GM18907 (cell line): ENCODE results near the gene ARSG.
"Not testable (repeated sequence)": the region's sequence is repeated elsewhere in the genome, so short reads cannot be mapped to it uniquely, and the experiment has no call there.

Source experiments
- ATAC-seq: cut with Tn5 transposase; IDR thresholded peaks from one replicate; pipeline ENCODE4 v1.9.1; 2021; ENCODE audit warnings: mild to moderate bottlenecking, moderate library complexity; ENCODE audit not compliant: unreplicated experiment

ARSG gene

DNA sequence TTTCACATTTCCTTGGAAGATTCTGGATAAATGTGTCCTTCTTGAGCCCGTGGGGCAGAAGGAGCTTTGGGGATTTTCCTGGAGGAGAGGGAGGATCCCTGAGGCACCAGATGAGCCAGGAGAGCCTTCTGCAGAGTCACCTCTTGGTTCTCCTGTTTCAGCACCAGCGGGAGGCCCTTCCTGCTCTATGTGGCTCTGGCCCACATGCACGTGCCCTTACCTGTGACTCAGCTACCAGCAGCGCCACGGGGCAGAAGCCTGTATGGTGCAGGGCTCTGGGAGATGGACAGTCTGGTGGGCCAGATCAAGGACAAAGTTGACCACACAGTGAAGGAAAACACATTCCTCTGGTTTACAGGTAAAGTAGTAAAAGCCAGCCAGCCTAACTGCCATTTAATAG is 77.1 kb downstream of the ARSG start:
- no peak for ATAC-seq

DNA sequence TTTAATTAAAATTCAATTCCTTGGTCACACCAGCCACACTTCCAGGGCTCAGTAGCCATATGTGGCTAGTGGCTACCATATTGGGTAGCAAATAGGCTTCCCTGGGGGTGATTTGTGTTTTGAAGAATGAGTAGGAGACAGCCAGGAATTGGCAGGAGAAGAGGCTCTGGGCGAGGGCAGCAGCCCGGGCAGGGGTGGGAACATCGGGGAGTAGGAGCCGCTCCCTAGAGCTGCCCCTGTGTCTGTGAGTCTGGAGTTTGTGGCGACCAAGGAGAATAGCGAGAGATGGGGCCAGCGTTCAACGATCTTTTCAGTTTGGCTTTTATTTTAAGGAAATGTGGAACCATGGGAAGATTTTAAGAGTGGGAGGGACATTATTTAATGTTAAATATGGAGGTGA is 84.3 kb downstream of the ARSG start:
- no peak for ATAC-seq

DNA sequence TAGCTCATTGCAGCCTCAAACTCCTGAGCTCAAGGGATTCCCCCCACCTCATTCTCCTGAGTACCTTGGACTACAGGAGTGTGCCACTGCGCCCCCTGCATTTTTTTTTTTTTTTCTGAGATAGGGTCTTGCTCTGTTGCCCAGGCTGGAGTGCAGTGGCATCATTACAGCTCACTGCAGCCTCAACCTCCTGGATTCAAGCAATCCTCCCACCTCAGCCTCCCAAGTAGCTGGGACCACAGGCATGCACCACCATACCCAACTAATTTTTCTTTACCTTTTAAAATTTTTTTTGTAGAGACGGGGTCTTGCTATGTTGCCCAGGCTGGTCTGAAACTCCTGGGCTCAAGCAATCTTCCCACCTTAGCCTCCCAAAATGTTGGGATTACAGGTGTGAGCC is 84.9 kb downstream of the ARSG start:
- not testable (repeated sequence) for ATAC-seq

DNA sequence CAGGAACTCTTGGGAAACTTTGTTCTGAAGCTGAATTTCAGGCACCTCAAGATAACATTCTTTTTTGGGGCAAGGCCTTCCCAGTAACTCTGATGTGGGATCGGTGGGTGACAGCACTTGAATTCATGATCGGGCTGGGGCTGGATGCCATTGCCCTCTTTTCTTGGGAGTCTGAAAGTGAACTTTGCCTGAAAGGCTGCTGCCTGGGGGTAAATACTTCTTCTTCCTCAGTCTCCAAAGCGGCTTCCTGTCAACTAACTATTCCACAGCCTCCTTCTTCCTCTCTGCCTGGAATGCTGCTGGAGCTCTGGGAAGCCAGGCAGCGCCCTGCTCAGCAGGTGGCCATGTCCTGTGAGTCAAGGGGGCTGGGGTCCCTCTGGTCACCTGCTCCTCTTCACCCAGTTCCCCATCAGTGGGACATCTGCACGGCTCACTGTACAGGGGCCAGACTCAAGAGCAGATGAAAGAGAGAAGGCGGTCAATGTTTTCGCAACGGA is 86.5 kb downstream of the ARSG start:
- ATAC-seq = no peak

DNA sequence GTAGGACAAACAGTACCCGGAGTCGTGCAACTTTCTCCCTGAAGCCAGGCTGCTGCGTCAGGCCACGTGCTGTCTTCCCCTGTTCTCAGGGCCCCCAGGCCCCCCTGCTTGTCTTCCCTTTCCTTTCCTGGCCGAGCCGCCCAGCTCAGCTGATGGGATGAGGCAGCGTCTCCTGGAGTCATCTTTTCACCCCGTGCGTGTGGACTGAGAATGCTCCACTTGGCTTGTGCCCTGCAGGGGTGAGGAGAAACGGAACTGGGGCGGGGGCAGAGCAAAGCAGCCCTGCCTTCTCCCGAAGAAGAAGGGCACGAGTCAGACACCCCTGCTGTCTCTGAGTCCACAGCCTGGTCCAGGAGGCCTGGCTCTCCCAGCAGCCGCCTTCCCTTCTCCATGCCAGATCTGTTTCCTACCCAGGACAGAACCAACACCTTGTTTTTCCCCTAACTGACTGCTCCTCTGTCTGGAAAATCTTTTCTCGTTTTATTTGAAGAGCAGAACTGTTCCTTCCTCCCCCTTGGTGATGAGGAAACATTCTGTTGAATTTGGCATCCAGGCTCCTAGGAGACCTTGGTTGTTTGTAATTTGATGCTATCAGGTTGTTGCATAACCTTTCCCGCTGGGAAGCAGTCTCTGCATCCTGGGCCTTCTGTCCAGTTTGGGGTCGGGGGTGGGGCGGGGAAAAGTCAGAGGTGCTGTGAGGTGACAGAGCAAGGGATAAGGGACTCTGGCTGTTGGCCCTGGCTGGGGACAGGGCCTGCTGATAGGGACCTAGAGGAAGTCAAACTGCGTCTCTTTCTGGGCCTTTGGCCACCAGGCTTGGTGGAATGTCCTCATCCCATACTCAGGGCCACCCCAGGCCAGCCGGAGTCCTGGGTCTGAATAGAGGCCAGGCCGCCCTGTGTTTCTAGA is 87.2 kb downstream of the ARSG start:
- no peak for ATAC-seq

DNA sequence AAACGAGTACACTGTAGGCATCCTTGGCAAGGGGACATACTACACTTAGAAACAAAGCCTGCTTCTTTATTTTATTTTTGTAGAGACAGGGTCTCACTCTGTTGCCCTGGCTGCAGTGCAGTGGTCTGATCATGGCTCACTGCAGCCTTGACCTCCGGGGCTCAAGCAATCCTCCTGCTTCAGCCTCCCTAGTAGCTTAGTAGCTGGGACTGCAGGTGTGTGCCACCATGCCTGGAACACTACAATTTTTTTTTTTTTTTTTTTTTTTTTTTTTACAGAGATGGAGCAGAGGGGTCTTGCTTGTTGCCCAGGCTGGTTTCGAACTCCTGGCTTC is 87.8 kb downstream of the ARSG start:
- ATAC-seq = no peak

DNA sequence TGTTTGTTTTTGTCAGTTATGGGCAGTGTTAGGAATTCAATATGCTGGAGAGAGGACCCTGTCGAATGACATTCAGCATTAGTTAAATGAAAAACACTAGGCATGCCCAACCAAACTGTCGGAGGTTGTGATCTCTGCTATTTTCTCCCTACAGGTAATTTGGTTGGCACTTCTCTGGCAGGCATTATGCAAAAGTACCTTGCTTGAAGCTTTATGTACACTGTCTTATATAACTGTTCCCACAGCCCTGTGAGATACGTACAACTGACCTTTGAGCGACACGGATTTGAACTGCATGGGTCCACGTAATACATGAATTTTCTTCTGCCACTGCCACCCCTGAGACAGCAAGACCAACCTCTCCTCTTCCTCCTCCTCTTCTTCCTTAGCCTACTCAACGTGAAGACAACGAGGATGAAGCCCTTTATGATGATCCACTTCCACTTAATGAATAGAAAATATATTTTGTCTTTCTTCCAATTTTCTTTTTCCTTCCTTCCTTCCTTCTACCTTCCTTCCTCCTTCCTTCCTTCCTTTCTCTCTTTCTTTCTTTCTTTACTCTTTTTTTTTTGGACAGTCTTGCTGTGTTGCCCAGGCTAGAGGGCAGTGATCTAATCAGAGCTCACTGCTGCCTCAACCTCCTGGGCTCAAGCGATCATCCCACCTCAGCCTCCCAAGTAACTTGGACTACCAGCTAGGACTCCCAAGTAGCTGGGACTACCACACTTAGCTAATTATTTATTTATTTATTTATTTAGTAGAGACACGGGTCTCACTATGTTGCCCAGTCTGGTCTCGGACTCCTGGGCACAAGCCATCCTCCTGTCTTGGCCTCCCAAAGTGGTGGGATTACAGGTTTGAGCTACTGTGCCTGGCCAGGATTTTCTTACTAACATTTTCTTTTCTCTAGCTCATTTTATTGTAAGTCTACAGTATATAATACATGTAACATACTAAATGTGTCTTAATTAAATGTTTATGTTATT is 88.7 kb downstream of the ARSG start:
- ATAC-seq = no peak

DNA sequence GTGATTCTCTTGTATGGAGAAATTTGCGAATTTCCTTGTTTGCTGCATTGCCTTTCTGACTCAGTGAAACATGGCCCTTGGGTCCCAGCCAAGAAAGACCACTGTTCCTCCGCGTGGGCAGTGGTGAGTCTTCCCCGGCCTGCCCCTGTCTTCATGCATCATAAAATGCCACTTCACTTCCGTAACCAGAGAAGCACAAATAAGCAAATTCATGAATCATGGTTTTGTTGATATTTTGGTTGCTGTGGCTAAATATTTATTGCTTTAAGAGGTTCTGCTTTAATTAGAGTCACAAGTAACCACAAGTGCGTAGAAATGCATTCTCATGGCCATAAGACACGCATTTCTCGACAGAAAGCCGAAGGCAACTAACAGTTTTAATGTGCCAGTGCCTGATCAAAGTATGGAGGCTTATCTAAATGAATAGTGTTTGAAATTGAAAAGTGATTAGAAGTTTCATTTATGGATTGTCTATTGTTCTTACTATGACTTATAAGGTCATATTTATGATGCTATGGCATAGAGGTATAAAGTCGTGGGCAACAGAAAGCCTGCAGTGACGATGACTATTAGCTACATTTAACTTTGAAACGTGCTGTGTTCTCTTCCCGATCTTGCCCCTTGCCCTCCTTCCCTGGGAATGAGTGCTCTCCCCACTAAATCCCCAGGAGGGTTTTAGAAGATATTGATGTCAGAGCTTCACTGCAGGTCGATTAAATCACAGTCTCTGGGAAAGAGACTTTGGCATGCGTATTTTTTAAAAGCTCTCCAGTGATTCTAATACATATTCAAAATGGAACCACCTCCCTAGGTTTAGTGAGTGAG is 90.0 kb downstream of the ARSG start:
- no peak for ATAC-seq

DNA sequence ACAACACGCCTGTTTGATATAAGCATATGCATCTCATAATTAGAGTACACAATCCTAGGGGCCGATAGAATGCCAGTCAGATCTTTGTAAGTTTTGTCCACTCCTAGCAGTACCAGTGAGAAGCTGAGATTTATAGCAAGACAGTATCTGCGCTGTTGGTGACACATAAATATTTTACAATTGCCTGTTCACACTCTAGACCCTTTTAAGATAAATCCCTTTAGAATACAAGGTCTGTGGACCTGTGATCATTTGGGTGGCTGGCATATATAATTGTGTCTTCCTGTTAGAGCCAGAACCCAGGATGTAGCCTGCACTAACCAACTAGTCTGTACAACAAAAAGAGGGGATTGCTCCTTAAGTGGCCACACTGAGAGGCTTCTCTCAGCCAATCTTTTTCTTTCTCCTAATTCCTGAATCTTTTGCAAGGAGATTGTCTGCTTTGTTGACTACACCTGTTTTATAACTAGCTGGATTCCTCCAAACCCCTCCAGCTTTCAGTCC is 91.3 kb downstream of the ARSG start:
- no peak for ATAC-seq

DNA sequence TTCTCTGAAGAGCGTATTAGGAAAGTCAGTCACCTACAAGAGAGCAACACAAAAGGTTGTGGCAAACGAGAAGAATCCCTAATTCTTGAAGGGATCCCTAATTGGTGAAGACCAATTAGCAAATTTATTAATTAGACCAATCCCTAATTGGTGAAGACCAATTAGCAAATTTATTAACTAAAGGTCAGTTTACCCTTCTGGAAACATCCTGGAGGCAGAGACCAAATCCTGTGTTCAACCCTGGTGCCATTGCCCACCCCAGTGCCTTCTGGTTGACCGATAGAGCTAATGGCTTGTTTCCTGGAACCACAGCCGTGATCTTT is 91.8 kb downstream of the ARSG start:
- ATAC-seq = no peak

DNA sequence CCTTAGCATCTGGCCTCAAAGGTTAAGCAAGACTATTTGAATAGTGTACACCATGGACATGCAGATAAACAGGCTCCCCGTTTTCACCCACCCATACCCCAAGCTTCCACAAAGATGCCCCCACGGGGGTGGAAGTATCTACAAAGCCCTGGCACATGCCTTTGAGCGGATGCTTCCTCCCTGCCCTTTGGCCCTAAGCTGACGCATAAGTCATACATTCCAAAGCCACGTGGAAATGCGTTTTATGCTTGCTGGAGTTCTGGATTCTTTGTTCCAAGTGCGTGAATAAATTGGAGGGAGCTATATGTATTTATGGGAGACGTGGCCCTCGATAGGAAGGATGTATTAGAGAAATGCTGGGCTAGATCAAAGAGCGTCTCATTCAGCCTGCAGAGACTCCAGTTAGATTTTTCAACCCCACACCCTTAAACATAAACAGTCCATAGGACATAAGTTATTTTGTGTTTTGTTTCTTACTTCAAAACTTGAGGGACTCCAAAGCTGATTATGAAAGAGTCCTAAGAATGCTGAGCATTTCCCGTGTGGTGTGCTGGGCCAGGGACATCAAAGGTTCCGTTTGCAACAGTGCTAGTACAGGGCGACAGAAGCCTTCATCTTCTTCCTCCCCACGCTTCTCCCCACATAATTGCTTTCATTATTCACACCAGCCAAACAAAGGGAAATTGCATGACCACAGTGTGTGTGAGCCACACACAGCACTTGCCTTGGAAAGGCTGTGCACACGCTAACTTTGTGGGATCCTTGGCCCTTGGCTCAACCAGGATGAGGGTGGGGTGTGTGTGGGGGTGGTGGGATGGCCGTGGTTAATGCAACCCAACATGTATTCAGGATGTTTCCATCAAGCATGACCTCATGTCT is 92.4 kb downstream of the ARSG start:
- no peak for ATAC-seq

DNA sequence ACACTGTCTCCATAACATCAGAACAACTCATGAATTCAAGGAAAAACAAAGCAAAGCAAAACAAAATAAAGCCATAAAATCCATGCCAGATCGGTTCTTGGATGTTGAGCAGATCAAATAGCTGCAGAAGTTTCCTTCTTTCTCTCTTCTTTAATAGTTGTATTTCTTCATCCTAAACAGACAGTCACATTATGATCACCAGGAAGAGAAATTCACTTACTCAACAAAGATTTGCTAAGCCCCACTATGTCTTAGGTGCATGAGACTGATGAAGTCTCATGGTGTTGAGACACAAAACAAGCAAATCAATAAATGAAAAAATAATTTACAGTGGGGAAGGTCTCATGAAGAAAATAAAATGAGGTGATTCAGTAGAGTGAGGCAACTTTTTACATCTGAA is 93.2 kb downstream of the ARSG start:
- ATAC-seq = no peak

DNA sequence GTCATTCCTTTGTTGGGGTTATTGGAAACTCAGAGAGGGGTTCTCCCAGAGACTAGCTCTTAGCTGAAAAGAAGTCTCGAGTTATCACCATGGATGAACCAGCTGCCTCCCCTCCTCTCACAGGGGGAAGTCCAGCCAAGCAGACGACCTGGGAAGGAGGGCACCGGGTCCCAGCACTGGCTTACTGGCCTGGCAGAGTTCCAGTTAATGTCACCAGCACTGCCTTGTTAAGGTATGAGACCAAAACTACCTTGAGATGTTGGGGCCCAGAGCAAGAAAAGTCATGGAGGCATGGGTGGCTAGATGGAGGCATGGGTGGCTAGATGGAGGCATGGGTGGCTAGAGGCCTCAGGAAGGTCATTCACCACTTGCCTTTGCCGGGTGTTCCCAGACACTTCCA is 93.6 kb downstream of the ARSG start:
- no peak for ATAC-seq

DNA sequence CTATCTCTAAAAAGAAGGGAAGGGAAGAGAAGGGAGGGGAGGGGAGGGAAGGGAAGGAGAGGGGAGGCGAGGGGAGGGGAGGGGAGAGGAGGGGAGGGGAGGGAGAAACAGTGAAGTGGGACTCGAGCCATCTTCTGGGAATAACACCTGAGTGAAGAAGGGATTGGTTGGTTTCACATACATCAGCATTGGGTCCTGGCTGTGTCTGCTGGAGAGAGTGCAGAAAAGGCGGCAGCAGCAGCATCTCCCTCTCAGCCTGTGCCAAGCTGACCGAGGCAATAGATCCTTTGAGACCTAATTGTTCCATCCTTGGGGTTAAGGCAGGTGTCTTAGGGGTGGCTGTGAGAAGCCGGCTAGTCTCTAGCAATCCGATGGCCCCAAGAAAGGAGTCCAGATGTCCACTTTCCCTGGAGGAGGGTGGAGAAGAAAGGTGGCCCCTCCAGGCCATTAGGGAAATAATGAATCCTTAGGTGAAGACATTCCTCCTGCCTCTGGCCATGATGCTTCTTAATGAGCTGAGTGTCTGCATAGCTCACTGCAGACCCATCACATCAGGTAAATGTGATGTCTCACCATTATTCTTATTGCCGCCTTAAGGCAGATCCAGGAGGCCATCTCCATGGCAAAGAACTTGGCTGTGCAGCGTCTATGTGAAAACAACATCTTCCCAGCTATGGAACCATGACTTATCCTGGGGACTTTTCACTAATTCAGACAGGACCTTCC is 94.4 kb downstream of the ARSG start:
- ATAC-seq = no peak

DNA sequence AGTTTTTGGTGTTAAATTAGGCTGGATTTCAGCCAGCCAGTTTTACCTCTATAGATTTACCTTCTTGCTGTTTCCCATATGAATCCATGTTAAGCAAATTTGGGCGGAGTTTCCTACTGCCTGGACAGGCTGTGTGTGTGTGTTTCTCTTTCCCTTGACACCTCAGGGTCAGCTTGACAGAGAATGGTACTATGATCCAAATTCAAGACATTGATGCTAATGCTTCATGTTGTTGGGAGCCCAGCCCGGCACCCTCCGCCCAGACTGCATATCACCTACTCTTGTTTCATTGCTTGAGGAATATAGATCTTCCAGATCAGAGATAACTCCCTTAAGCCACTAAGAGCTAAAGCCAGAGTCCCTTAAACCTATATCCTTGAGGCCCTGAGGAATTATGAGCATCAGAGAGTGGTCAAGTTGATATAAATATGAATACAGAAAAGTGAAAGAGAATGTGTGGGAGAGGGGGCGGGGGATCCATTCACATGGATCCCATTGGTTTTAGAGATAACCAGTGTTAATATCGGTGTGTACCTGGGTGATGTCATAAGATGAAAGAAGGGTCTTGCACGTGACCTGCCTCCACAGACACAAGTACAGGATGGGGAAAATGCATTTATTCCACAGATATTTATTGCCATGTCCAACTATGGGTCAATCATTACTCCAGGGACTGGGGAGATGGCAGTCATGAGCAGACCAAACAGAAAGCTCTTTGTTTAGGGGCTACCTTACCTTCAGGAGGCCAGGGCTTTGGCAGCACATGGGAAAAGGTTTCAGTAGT is 96.3 kb downstream of the ARSG start:
- no peak for ATAC-seq

DNA sequence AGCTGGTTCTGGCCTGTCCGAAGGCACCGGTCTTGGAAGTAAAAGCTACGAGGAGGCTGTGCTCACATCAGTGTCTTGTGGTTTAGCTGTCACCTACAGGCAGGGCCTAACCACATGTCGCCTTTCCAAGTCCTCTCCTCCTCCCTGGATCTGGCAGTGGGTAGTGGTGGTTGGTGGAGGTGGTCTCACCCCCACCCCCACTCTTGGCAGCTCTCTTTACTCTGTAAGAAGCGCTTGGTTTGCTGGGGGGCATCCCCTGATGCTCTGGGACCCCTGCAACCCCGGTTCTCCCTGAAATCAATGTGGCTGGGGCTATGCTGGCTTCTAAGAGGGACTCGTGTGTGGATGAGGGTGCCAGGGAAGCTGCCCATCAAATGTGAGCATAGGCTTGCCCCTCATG is 97.7 kb downstream of the ARSG start:
- ATAC-seq = no peak

DNA sequence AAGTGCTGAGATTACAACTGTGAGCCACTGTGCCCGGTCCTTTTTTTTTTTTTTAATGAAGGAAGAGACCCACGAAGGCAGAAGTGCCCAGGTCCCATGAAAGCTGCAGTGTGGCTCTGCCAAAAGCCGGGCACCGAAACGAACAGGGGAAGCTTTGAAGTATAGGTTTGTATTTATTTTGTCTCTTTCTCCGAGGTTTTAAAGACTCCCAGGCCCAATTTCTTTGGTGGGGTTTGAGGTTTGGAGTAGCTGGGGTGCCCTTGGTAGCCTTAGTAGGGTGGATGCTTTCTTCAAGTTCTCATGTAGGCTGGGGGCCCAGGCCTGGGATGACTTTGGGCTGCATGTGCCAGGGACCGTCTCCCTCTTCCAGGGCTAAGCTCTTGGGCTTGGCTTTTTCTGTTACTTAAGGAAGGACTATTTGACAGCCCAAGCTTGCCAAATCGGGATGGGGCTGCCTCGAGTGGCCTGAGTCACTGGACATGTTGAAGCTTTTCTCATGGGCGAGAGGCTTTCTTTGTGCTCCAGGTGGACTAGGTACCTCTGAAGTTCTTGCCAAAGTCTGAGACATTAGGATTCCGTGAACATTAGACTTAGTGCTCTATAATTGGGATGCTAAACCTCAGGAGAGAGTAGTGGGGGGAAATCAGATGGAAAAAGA is 99.7 kb downstream of the ARSG start:
- ATAC-seq = no peak
